OCI-M1 (cell line): ENCODE results near the gene BTRC.
A peak's percentile ranks its signal among the peaks of the same experiment; 100 is the strongest.
"Not testable (repeated sequence)": the region's sequence is repeated elsewhere in the genome, so short reads cannot be mapped to it uniquely, and the experiment has no call there.

Experiments
- DNase-seq: peaks from one replicate; lab custom pipeline; 2025; lab: John Stamatoyannopoulos, UW

BTRC gene

DNA sequence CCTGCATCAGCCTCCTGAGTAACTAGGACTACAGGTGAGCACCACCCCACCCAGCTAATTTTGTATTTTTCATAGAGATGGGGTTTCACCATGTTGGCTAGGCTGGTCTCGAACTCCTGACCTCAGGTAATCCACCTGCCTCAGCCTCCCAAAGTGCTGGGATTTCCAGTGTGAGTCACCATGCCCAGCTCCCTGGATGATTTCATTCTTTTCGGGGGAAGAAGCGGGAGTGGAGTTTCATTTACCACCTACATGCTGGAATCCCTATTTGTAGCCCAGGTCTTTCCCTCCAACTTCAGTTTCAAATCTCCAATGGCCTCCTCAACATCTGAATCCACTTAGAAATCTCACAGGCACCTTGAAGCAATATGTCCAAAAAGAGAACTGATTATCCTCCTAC is 2.9 kb upstream of the BTRC start:
- DNase-seq, result no peak

DNA sequence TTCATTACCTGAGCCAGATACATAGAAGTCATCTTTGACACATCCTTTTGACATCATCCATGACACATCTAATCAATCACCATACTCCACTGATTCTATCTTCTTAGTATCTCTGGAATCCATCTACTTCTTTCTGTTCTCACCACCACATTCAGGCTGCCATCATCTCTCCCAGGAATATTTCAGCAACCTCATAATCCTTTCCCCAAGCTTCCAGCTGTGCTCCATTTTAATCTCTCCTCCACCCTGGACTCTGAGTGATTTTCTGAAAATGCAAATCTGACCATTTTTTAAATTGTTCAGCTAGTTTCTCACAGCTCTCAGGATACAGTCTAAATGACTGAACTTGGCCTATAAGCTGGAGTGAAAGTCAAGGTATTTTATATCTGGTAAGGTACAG is 2.5 kb upstream of the BTRC start:
- no peak for DNase-seq

GRCh38 chr10:101352857-101353256 is 1.1 kb upstream of the BTRC start:
- not testable (repeated sequence) for DNase-seq

DNA sequence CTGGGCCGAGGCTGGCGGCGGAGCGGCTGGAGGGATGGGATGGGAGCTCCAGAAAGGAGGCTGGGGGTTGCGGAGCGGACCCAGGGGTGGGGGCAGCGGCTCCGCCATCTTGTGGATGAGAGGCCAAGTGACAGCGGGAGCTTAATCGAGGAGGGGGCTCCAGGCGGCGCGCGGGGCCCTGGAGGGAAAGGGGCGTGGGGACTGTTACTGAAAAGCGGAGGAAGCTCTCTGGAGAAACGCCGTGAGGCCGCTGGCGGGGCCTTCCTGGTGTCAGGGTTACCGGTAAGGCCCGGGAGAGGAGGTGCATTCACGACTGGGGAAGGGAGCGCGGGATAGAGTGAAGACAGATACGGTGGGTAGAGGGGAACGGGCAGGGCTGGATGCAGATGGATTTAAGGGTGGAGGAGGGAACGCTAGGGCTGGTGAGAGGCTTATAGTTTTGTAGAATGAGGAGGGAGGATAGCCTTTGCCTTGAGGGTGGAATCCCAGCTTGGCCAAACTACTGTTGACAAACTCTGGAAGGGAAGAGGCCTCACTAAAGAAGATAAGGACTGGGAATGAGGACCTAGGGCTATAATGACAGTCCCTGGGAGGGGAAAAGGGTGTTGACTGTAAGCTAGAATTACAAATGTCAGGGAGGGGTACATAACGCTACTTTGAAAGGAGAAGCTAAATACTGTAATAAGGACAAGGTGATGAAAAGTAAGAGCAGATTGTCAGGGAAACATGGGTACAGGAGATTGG is 535 bp downstream of the BTRC start:
- DNase-seq, result peak; percentile 77

DNA sequence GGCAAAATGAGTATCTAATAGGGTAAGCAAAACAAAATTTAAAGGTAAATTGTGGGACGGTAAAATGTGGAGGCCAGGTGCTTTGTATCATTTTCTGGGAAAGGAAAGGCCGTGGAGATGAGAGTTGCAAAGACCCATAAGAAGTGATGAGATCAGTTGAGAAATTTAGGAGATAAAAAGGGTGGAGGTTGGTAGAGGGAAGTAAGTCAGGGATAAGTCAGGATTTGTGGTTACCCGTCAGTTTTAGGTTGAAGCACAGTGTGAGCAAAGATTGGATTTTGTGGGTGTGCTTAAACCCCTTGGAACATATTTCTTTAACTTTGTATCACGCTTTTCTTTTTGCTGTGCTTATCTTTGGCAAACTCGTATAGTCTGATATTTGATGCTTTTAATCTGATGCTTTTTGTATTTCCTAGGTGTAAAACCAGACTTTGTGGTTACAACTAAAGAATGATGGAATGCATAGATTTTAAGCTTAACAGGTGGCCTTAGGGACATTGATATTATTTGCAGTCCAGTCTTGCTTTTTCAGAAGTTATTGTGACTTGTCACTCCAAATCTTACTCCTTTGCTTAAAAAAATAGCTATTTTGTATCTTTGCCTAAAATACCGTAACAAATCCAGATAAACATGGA is 1.2 kb downstream of the BTRC start:
- peak; percentile 38 for DNase-seq

GRCh38 chr10:101356132-101356531 is 2.2 kb downstream of the BTRC start:
- DNase-seq, result no peak

DNA sequence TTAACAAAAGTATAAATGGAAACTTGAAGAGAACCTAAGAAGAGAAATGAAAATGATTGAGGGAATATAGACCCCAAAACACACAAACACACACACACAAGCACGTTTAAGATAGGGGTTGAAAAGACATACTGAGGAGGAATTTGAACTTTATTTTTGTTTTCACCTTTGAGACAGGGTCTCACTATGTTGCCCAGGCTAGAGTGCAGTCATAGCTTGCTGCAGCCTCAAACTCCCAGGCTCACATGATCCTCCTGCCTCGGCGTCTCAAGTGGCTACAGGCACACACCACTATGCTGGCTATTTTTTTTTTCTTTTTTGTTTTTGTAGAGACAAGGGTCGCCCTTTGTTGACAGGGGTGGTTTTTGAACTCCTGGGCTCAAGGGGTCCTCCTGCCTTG is 4.0 kb downstream of the BTRC start:
- no peak for DNase-seq

- no peak for DNase-seq
Observed at GRCh38 chr10:101358706-101359300, 4.8 kb downstream of the BTRC start.

GRCh38 chr10:101360090-101360489 is 6.1 kb downstream of the BTRC start:
- DNase-seq, result not testable (repeated sequence)

DNA sequence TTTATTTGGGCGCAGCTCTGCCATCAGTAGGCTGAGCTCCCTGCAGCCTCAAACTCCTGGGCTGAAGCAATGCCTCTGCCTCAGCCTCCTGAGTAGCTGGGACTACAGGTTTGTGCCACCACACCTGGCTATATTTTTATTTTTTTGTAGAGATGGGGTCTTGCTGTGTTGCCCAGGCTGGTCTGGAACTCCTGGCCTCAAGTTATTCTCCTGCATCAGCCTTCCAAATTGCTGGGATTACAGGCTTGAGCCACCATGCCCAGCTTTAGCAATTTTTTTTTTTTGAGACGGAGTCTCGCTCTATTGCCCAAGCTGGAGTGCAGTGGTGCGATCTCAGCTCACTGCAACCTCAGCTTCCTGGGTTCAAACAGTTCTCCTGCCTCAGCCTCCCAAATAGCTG is 6.9 kb downstream of the BTRC start:
- DNase-seq, result not testable (repeated sequence)

GRCh38 chr10:101363850-101364400 is 10.0 kb downstream of the BTRC start:
- DNase-seq, result no peak

- DNase-seq, result no peak
Observed at GRCh38 chr10:101364721-101365120, 10.8 kb downstream of the BTRC start.

GRCh38 chr10:101367569-101368453 is 13.8 kb downstream of the BTRC start:
- DNase-seq, result no peak

DNA sequence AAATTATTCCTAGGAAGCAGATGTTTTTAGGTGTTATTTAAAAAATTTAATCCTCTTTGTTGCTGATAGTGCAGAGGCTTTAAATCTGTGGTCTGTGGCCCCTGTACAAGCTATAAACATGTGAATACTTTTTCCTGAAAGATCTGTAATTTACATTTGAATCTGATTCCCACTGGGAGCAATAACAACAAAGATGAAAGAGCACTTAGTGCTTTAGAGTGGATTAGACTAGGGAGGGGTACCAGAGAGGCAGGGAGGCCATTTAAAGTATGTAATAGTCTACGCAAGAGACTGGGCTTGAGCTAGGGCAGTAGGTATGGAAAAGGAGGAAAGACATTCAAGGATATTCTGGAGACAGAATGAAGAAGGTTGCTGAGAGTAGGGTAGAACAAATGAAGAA is 19.1 kb downstream of the BTRC start:
- no peak for DNase-seq

GRCh38 chr10:101373993-101374392 is 20.0 kb downstream of the BTRC start:
- DNase-seq, result not testable (repeated sequence)

- no peak for DNase-seq
Observed at GRCh38 chr10:101375076-101375475, 21.1 kb downstream of the BTRC start.

GRCh38 chr10:101379663-101380352 is 25.8 kb downstream of the BTRC start:
- no peak for DNase-seq

DNA sequence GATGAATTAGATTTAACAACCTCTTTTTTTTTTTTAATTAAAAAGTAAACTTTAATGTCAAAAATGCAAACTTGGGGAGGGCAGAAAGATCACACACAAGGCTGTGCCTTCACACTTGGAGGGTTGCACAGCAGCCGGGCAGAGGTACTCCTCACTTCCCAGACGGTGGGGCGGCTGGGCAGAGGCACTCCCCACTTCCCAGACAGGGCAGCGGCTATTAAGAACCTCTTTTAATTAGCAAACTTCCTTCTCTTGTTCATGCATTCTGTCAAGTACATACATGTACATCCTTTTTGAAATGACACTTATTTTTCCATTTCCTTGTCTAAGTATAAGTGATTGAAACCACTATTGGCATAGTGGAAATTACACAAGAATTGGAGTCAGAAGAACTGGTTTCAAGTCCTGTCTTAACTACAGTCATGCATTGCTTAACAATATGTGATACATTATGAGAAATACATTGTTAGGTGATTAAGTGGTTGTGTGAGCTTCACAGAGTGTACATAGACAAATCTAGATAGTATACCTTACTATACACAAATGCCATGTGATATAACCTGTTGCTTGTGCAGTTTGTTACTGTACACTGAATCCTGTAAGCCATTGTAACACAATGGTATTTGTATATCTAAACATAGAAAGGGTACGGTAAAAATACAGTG is 26.5 kb downstream of the BTRC start:
- DNase-seq, result no peak

GRCh38 chr10:101385866-101386658 is 32.1 kb downstream of the BTRC start:
- no peak for DNase-seq

GRCh38 chr10:101386659-101387259 is 32.8 kb downstream of the BTRC start:
- DNase-seq, result no peak
